ENCODE data around the gene INMT.

The INMT gene

DNA sequence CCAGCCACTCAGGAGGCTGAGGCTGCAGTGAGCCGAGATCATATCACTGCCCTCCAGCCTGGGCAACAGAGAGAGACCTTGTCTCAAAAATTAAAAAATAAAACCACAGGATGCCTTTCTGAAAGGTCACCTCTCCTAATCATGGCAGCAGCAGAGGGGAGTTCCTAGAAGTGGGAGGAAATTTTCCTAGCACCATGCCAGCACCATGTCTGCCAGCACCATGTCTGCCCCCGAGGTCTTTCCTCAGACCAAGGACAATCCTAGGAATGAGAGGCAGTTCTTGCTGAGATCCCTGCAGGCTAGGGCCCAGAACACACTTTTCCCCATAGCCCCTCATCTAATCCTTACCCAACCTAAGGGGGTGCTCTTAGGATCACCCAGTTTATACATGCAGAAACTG is 22.3 kb upstream of the INMT start:
- no peak for DNase-seq

DNA sequence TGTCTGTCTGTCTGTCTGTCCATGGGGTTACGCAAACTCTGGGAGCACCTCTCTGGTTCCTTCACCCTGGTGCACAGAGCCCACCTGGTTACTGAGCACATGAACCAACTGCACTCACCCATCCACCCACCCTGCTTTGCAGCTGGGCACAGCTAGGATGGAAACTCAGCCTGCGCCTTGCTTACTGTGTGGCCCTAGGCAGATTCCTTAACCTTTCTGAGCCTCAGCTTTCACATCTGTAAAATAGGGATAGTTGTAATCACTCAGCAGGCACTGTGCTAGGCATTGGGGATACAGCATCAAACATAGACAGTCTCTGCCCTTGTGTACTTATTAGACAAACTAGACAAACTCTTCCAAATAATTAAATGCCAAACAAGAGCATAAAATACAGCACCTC is 21.8 kb upstream of the INMT start:
- DNase-seq, result no peak

DNA sequence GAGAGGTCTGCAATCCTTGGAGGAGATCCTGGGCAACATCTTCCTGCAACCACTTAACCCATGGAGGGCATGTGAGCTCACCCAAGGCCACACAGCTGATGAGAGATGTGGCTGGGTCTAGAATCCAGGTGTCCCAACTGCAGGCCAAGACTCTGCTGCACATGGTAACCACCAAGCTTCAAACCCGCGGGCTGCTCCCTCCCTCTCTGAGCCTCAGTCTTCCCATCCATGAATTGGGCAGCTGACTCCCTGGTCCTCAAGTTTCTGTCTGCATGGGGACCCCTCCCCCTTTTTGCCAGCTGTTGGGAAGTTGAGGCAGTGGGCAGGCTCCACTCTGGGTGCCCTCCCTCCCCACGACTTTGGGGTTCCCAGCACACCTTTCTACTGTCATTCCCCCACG is 20.9 kb upstream of the INMT start:
- DNase-seq, result no peak

DNA sequence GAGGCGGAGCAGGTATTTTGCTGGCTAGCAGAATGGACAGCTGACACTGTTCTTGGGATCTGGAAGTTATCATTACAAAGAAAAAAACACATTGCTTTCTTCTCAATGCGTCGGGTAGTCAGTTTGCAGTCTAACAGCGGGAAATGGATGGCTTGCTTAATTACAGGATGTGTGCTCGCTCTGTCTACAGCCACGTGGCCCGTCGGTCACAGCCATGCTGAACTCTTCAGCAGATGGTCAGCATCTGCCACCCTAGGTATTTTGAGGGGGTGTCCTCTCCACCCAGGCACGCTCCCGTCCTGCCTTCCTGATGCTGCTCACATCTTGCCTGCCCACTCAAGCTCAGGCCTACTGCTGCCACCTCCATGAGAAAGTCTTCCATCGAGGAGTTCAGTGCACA is 20.4 kb upstream of the INMT start:
- DNase-seq, result no peak

DNA sequence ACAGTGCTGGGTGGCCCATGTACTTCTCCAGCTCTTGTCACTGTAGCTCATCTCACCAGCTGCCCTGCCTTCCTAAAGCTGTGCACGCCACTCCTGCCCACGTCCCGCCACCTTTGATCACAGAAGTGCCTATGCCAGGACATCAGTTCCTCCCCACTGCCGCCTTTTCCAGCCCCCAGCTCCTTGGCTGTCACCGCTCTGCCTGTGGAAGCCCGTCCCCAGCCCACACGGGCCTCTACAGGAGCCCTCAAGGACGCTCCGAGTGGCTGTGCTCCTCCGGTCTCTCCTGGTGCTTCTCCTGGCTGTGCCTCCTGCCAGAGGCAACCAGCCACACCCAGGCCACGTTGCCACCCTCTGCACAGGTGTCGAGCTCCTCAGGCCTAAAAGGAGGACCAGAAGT is 19.3 kb upstream of the INMT start:
- DNase-seq, result no peak

DNA sequence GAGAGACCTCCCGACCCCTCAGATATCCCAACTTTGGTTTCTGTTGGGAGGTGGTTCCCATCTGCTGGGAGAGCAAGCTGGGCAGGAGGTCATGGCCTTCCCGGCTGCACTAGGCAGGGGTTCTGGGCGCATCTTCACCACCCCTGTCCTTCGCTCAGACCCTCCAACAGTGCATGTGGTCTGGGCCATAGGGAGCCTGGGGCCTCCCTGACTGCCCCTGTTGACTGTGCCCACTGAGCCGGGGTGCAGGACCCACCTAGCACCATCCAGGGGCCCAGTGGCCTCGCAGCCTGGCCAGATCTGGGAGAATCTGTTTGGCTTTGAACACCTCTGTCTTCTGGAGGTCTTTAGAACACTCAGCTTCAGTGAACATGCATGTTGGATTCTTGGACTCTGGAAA is 18.7 kb upstream of the INMT start:
- DNase-seq, result no peak

DNA sequence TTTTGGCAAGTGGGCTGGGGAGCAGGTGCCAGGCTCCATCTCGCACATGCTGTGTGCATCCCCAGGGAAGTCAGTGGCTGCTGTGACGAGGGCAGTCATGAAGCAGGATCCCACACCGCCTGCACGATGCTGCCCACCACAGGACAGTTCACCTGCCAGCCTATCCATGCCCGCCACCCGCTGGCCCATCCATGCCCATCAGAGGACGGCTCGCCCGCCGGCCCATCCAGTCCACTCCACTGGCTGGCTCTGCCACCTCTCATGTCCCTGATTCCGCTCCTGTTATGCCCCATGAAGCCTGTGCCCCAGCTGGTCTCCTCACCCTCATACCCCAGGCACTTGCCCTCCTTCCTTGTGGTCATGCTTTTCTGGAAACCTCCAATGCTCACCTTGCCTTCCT is 18.2 kb upstream of the INMT start:
- DNase-seq, result no peak

DNA sequence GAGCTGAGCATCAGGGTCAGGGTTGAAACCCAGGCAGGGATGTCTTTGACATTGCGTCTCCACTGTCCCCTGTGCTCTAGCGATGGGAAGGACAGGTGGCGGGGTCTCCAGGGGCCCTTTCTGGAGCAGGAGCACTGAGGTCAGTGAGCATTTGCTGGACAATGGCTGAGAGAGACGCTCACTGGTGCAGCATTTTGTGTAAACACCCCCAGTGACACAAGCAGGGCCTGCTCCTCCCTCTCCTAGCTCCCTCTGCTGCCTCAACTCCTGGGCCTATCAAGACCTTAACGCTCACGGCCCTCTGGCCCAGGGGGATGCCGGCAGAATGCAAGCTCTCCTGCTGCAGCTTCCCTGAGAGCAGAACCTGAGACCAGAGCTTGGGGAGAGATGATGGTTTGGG is 17.4 kb upstream of the INMT start:
- DNase-seq, result no peak

DNA sequence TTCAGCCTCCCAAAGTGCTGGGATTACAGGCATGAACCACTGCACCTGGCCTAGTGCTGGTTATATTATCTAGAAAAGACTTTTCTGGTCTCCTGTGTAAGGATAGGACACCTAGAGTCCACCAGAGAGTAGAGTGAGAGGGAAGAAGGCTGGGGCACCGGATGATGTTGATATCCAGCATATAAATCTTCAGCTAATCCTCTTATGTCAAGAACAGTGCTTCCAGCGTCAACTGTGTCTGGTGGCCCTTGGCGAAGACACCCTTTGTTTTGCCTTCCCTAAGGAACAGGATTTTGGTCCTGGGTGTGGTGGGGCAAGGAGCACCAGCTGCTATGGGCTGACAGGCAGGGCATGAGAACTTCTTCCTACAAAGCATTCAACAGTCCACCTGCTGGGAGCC is 16.3 kb upstream of the INMT start:
- no peak for DNase-seq

DNA sequence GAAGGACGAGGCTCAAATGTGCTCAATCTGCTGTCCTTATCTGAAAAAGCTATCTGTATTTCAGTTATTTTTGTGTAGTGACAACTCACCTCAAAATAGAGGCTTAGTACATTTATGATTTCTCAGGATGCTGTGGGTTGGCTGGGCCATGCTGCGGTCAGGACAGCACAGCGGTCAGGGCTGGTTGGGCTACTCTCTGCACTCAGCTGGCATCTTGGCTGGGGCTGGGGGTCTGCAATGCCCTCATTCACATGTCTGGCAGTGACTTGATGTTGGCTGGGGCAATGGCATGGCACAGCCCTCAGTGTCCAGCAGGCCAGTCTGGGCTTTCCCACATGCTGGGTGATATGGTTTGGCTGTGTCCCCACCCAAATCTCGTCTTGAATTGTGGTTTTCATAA is 15.6 kb upstream of the INMT start:
- DNase-seq, result no peak

DNA sequence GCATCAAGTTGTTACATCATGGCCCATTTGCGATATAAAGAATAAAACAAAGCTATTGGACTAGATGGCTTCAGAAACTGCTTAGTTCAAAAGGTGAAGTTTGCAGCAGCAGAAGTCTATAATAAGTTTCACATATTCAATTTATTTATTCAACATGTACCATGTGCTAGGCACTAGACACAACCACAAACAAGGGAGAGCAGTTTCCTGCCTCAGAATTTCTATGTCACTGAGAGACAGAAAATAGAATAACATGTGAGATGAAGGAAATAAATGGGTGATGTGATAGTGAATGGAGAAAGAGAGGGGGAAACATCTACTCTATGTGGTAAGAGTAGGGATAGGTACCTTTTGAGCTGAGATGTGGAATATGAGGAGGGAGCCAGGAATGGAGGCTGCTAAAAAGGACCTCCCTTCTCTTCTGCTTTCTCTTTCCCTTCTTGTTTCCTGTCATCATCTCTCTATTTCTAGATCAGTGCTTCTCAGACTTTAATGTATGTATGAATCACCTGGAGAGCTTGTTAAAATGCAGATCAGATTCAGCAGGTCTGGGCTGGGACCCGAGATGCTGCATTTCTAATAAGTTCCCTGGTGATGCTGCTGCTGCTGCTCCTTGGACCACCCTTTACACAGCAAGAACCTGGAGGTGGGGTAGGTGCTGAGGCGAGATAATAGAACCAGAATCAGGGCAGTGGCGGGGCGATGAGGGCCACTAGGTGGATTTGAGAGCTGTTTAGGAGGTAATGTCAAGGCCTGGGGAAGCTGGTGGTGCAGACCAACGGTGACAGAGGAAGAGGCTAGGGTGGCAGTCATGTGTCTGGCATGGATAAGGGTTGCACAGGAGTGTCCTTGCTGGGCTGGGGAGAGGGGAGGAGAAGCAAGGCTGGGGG is 13.7 kb upstream of the INMT start:
- DNase-seq, result no peak

DNA sequence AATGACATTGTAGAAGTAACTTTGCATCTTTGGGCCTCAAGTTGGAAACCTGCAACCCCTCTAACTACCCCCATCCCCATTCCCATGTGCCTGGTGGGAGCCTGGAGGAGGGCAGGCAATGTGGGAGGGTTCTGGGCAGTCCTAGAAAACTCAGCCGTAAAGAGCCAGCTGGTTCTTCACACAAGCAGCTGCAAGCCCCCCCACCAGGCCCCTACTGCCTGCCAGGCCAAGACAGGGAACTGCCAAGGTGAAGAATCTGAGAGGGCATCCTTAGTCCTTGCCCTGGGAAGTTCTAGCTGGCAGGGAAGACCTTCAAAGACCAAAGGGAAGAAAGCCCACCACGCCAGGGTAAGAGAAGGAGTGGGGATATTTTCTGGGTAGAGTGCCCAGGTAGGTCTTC is 12.2 kb upstream of the INMT start:
- DNase-seq, result no peak

DNA sequence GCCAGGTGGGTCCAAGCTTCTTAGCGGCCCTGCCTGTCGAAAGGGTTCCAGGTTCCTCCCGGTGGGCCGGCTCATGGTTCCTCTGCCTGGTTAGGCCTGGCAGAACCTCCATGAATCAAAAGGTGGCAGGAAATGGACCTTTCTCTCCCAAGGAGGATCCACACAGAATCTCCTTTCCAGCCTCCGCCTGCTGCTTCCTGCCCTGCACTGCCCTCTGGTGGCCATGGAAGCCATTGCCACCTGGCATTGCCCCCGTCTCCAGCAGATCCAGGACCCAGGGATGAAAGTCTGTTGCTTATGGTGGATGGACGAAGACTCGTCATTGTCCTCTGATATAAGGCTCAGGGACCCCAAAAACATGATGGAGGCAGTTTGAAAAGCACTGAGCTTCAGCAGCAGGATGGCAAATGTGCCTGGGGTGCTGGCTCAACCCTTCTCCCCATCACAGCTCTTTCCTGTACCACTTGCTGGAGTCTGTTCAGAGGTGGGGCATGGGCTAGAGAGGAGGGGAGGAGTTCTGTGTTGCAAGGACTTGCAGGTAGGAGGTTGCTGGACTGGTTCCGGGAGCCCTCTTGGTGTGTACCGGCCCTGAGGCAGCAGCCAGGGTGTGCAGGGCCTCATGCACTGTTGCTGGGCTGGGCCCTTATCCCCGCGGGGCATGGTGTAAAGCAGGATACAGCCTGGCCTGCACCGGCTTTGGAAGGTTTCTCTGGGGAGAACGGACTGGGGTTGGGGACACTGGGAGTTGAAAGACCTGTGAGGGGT is 11.3 kb upstream of the INMT start:
- peak in 1 of 2 experiments; percentile 54 for DNase-seq

DNA sequence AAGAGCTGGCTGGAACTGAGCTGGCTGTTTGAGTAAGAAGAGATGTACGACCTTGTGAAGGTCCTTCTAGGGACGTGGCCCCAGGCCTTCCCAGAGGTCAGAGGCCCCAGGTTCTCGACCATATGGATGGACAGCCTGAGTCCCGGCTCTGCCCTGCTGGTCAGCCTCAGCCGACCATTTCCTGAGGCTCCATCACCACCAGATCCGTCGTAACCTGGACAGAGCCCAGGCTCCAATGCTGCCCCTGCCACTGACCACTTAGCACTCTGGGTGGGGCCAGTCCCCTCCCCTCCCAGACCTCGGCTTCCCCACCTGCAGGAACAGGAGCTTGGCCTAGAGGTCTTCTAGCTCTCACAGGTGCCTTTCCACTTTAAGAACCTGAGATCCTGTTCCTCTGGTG is 10.6 kb upstream of the INMT start:
- no peak for DNase-seq

DNA sequence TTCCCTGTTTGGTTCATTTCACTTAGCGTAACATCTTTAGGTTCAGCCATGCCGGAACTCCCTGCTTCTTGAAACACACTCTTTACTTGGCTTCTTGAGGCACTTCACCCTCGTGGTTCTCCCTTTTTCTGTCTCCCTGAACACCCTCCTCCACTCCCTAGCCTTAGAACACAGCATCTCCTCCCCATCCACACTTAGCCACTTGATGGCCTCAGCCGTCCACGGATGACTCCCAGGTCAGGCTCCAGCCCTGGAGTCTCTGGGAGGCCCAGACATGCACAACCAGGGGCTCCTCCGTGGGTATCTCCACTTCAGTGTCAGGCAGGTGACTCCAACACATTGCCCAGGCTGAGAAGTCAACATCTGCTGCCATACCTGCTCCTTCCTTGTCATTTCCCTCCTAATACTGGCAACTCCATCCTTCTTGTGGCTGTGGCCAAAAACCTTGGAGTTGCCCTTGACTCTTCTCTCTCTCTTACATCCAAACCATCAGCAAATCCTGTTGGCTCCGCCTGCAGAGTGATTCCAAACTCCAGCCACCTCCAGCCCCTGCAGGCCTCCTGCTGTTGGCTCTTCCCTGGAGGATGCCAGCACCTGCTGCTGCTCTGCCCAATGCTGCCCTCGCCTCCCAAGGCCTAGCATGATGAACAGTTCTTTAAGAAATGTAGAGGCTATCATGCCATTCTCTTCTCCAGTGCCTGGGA is 8.4 kb upstream of the INMT start:
- DNase-seq, result no peak

DNA sequence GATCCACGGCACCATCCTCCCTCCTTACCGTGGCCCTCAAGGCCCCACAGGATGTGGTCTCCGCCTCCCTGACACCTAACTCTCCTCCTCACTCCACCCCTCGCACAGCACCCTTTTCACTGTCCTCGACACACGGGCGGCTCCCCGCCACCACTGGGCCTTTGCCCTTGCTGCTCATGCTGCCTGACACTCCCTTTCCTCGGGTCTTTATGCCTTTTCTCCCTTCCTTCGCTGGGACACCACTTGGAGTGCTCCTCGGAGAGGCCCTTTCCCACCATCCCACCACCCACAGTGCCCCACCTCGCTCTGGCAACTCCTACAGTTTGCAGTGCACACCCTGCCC is 7.9 kb upstream of the INMT start:
- DNase-seq, result no peak

DNA sequence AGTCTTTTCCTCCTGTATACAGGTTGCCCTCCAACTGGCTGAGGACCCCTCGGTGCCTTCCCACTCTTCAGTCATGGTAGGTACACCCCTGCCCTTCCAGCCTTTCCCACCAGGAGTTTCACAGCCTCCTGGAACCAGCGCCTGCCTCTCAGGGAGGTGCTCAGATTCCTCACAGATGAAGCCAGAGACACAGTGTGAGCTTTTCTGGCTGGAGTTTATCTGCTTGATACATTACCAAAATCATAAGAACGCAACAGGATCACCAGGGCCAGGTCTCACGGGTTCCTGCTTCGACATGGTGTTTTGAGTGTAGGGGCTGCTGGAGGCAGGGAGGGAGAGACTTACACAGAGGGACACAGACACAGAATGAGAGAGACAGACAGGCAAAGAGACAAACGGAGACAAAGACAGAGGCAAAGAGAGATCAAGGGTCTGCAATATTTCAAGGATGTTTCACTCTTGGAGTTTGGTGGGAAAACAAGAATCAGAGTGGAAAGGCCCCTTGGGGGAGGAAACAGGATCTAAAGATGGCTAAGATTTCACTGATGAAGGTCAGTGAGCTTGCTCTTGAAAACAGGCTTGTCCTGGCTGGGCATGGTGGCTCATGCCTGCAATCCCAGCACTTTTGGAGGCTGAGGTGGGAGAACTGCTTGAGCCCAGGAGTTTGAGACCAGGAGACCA is 6.5 kb upstream of the INMT start:
- no peak for DNase-seq

DNA sequence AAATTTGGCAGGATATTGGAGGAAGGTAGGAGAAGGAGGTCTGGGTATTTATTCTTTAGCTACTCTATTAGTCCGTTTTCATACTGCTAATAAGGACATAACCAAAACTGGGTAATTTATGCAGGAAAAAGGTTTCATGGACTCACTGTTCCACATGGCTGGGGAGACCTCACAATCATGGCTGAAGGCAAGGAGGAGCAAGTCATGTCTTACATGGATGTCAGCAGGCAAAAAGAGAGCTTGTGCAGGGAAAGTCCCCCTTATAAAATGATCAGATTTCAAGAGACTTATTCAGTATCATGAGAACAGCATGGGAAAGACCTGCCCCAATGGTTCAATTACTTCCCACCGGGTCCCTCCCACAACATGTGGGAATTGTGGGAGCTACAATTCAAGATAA is 1.9 kb upstream of the INMT start:
- no peak for DNase-seq

DNA sequence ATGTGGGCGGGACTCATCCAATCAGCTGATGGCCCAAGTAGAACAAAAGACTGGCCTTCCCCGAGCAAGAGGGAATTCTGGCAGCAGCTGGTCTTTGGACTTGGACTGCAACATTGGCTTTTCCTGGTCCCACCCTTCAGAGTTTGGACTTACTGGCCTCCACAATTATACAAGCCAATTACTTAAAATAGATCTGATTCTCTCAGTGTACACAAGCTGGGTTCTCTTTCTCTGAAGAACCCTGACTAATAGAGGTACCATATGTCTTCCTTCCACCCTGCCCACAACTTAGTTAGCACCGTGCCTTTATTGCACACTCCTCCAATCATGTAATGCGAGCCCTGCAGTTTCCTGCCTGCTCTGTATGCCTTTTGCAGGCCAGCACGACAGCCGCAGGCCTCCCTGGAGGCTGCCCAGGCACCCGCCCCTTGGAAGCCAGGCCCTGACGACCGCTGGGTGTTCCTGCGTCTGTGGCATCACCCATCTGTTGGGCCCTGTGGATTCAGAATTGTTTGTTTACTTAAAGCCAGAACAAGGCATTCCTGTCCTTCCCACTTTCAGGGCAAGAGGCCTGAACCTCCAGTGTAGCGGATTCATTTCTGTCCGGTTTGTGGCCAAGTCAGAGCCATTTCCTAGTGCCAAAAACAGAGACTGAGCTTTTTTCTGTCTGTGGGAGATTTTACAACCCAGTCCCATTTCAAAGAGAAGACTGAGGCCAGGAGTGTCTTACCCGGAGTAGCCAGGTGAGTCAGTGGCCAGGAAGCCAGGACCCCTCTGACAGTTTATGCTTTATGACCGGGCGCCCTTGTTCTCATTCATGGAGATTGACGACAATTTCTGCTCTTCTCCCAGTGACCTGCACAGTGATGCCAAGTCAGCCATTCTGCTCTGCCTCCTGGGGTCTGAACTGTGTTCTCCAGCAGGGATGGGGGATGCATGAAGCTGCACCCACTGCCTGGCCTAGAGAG is 968 bp upstream of the INMT start:
- peak in 1 of 2 experiments; percentile 71 for DNase-seq

DNA sequence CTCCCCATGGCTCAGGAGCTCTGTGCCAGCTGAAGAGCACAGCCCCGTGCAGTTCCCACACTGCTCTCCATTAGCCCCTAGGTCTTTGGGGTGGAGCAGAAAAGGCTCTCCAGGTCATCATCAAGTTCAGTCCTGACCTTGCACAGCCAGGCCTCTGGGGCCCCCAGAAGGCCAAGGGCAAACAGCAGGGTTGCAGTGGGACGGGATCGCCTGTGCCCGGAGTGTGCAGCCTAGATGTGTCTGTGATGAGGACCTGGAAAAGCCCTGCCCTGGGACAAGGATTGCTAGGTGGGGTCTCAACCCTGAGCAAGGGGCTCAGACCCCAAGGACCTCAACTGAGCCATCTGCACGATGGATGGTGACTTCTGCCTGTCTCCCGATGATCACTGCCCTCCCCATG is 549 bp downstream of the INMT start:
- no peak for DNase-seq

DNA sequence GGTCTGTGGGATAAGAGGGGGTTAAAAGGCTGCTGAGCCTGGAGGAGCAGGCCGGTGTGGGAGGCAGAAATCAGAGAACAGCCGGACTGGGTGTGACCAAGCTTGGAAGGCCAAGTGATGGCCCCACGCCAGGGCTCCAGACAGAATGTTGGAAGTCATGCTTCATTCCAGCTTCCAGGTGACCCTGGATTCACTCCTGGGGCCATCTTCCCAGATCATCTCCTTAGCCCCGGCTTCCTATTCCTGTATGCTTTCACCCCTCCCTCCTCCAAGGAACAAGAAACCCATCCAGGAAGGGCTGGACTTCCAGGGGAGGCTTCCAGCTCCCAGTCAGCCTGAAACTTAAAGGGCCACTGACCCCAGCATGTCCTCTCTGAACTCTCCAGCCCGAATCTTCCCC is 1.0 kb downstream of the INMT start:
- DNase-seq, result no peak

DNA sequence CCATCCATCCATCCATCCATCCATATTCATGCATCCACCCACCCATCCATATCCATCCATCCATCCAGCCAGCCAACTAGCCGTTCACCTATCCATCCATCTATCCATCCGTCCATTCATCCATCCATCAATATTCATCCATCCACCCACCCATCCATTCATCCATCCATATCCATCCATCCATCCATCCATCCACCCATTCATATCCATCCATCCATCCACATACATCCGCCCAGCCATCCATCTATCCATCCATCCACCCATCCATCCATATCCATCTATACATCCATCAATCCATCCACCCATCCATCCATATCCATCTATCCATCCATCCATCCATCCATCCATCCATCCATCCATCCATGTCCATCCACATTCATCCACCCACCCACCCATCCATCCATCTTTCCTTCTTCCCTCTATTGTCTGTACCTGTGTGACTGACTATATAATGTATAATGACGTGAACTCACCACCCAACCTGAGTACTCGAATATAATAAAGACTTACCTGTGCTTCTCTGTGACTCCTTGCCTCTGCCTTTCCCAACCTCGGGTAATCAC is 2.5 kb downstream of the INMT start:
- no peak for DNase-seq
